ENCODE measurements around the gene TBATA. TPM values are rescaled to one million over a fixed set of nuclear protein-coding genes. Genes with fewer than 3 reads are reported as not detected.

The TBATA gene
- total and polyA plus RNA-seq, 2 of the 8 experiments (the other 6 are each of a cell fraction or from before 2014, with no cell fraction given), result not detected

DNA sequence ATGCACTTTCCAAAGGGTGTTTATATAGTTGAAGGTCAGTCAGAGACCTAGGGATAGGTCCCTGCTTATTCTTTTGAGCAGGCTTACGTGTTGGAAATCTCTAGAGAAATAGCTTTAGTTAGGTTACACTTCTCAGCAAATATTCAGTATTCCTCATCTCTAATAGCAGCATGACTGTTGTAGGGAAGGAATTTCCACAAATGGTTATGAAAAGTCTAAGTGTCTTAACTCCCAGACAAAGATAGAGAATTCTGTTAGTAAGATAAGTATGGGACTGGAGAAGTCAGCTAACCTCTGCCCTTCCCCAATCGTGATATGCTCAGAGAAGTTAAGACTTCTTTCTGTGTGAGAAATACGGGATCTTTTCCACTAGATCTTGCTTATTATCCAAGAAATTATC lies 47.0 kb upstream of the TBATA start (continued):
- TF ChIP-seq POLR2AphosphoS5 (IDR thresholded peaks at IDR 0.05; ENCODE audit: low read depth, low read length) (no peak), RAD21 (IDR thresholded peaks at IDR 0.05 in 1 of 2, conservative IDR thresholded peaks at IDR 0.05 in 1 of 2; ENCODE audit: low read depth in 2 of 2, low read length in 2 of 2) (no peak), BRCA1 (IDR thresholded peaks at IDR 0.05; ENCODE audit: low read depth, low read length) (no peak), CBX8 (IDR thresholded peaks at IDR 0.05; ENCODE audit: borderline replicate concordance, low read depth, low read length) (no peak), MAFK (IDR thresholded peaks at IDR 0.05; ENCODE audit: low read depth, low read length) (no peak), BACH1 (IDR thresholded peaks at IDR 0.05; ENCODE audit: low read length) (no peak), KDM1A (IDR thresholded peaks at IDR 0.05; ENCODE audit: borderline replicate concordance, low read length) (no peak), BCL11A (IDR thresholded peaks at IDR 0.05; ENCODE audit: low read depth in 2 of 2, low read length in 2 of 2) (no peak)

Data from H1 (cell line).